HG03469 (cell line): ENCODE results near the gene GTPBP1.

ENCODE experiments used
- ATAC-seq: cut with Tn5 transposase; IDR thresholded peaks from one replicate; pipeline ENCODE4 v1.9.1; 2021; ENCODE audit warnings: mild to moderate bottlenecking, moderate library complexity, moderate number of reproducible peaks; ENCODE audit not compliant: unreplicated experiment

GTPBP1 gene

DNA sequence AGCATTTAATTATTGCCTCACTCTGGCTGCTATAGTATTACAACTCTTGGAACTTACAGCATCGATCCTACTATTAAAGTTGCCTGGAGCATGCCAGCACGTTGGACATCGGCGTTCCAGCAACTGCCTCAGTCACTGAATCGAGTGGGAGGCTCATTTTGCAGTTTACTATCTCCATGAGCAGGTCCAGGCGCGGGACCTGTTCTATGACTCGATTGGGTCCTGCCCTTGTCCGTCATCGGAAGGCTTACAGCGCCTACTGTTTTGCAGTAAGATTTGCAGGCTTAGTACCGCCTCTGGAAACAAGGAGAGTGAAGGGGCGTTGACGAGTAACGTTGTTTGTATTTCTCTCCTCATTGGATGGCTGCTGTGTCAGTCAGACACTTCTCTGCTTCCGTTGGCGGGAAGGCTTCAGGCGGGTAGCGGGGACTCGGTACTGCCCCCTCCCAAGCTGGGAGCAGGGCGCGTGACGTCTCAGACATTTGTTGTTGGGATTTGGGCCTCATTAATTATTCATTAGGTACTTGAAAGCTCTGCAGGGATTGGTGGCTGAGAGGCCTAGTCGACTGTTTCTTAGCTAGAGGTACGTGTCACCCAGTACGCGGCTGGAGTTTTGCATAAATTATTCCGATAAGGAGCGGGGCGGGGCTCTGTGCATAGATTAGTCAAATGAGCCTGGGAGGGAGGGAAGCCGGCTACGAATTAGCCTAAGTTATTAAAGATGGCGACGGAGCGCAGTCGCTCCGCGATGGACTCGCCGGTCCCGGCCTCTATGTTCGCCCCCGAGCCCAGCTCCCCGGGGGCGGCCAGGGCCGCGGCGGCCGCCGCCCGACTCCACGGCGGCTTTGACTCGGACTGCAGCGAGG, at the start of gene GTPBP1:
Gene GTPBP1 (plus strand): TSS at position 710 of the 866 bp plus-strand sequence. CDS start 12 bp downstream, at position 722.
- peak; percentile 54 for ATAC-seq

DNA sequence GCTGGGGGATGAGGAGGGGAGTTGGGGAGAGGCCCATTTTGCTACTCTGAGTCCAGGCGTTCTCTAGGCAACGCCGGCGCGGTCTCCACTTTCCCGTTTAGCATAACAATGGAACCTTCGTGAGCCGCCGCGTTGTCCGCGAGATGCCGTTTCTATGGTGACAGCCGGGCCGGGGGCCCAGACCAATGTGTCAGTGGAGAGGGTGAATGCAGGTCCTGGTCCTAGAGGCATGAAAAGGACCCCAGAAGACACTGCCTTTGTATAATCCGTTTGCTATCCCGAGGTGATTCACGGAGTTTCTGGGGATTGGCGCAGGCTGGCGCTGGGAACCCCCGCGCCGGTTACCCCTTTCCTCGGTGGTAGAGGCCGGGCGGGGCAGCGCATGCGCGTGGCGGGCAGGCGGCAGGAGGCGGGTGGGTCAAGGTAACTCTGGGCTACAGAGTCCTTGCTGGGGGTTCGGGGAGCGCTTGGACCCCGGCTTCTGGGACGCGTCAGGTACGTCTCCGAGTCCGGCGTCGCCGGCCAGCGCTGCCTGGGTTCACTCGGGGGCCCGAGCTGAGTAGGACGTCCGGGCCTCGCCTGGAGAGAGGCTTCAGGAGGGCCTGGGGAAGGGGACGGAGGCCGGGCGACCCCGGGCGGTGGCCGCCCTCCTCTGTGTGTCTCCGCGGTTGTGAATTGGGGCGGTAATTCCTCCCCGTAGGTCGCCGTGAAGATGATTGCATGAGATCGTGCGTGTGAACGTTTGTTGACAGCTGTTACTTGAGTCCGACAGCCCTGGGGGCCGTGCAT, 49.3 kb upstream of the GTPBP1 start, which contains the start of the genes CBY1 and FAM227A:
Gene CBY1 (plus strand): TSS at position 383 of the 789 bp plus-strand sequence. CDS start 11,417 bp downstream, outside the sequence.
Gene FAM227A (minus strand): TSS at position 137 of the 789 bp plus-strand sequence. CDS start 6,224 bp downstream, outside the sequence.
- ATAC-seq = peak; percentile 59

DNA sequence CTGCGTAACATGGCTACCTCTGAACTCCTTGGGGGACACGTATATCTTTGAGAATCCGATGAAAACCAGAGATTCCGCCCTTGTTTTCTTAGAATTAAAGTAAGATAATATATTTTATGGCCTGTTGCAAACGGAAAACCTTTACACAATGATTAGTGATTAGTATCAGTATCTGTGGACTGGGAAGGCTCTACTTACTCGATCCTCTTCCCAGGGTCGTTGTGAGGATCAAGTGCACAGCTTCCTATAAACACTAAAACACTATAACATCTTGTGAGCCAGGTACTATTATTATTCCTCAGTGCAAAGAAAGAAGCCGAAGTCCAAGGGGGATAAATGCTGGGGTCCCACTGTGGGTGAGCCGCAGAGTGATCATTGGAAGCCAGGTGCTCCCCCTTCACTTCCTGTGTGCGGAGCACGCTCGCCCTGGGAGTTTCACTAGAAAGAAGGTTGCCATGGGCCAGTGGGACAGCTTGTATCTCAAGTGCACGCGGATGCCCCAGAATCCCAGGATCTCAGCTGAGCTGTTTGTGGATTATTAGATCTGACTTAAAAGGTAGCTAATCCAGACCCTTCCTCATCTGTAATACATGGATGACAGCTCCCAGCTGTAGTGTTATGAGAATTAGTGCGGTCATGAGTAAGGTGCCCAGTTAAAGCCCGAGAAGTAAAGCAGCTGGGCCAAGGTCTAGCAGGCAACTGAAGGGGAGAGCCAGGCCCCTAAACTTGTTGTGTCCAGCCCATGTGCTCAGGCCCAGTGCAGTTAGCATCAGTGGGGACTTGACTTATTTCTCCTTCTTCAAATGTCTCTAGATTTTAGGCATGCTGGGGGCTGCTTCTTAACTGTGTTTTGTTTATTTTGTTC, 48.5 kb upstream of the GTPBP1 start:
- no peak for ATAC-seq

DNA sequence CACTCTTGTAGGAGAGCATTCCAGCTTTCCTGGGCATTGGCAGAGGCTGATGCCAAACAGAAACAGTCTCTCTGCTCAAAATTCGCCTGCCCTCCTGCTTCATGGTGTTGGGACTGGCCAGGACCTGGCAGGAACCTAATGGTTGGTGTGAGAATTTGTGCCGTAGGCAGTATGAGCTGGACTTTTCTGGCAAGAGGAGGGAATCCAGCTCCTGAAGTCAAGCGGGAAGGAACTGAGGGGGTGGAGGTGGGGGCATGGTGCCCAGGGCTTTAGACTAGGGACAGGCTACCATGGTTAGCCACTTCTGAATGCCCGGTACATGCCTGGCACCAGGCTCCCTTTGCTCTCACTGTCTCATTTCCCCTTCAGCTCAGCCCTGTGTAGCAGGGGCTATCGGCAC, 30.9 kb upstream of the GTPBP1 start:
- ATAC-seq = no peak

DNA sequence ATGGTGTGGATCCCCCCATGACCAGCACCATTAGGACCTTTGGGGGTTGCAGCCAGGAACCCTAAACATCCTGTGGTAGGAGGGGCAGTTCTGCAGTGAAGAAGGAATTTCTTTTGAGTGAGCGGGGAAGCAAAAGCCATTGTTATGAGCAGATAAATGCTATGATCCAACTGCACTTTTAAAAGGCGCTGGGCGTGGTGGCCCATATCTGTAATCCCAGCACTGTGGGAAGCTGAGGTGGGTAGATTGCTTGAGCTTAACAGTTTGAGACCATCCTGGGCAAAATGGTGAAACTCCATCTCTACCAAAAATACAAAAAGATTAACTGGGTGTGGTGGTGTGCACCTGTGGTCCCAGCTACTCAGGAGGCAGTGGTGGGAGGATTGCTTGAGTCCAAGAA, 29.9 kb upstream of the GTPBP1 start:
- ATAC-seq = no peak

DNA sequence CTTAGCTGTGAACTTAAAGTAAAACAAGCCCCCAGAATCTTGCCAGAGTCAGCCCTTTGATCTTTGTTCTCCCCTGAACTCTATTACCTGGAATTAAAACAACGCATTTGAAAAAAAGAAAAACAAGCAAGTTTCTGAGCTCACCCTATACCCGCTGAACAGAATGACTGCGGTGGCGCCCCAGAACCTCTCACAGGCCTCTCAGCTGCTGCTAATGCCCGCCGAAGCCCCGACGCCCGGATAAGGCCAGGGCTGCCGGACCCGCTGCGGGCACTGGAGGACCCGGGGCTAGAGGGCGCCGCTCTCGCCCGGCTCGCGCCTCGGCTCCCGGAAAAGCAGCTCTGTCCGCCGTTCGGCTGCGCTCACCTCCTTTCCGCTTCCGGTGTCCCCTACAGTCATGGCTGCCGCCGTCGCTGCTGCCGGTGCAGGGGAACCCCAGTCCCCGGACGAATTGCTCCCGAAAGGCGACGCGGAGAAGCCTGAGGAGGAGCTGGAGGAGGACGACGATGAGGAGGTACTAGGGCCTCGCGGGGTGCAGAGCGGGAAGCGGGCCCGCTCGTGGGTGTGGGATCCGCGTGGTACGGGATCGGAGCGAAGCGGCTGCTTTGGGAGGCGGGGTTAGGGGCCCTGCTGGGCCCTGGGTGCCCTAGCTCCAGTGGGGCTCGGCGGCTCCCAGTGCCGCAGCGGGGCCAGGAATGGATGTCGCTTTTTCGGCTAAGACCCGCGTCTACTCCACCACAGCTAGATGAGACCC, 24.0 kb upstream of the GTPBP1 start, which contains the start of gene TOMM22:
Gene TOMM22 (plus strand): TSS at position 376 of the 754 bp plus-strand sequence. CDS start 22 bp downstream, at position 398.
- peak; percentile 73 for ATAC-seq

DNA sequence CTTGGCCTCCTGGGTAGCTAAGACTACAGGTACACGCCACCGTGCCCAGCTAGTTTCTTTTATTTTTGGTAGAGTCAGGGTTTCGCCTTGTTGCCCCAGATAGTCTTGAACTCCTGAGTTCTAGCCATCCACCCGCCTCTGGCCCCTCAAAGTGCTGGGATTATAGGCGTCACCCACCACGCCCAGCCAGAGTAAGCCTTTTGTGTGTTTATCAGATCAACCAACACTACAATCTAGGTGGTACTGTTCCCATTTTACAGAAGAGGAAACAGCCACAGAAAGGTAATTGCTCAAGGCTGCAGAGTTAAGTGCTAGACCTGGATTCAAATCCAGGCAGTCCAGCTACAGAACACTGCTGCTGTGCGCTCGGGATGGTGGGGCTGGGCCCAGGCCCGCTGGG, 20.8 kb upstream of the GTPBP1 start:
- ATAC-seq = no peak

DNA sequence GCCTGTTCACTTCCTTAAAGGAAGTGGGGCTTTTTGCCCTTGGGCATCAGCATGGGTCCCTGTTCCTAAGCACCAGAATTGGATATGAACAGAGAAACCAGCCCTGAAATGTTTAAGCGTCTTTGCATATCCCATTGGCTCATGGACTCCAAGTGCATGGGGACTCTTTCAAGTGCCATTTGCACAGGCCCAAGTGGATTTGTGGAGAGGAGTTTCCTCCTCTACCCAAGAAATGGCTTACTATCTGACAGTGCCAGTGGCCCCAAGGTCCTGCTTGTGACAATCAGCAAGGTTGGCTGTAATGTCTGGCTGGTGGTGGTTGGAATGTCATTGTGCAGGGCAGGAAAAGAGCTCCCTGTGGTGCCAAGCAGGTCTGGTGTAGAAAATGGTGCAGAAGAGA, 20.0 kb upstream of the GTPBP1 start:
- ATAC-seq = no peak

DNA sequence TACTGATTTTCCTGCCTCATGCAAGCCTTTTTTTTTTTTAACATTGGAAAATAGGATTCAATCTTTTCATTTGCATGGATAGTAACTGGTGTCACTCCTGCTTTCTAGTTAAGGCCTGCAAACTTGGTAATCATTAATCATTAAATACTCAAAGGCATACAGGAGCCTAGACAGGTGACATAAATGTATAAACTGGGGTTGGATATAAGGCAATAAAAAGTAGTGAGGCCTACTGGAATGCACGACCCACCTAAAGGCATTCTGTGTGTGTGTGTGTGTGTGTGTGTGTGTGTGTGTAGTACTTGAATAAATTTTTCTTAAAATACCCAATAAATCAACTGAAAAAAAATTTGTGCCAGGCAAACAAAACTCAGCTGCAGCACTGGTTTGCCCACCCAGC, 16.1 kb upstream of the GTPBP1 start:
- ATAC-seq = no peak

DNA sequence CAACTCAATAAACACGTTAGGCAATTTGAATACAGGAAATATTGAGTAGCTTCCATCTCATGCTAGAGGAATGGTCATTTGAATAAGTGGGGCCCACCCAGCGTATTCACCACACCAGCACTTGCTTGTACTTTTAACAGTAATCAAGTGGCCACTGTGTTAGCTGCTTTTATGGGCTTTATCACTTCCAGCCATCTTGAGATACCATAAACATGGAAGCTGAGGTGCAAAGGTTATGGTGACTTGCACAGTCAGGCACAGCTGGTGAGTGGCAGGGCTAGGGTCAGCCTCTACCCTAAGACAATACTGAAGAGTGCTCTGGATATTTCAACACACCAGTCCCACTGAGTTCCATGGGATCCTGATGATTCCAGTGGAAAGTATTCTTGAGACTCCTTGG, 11.7 kb upstream of the GTPBP1 start:
- ATAC-seq = no peak

DNA sequence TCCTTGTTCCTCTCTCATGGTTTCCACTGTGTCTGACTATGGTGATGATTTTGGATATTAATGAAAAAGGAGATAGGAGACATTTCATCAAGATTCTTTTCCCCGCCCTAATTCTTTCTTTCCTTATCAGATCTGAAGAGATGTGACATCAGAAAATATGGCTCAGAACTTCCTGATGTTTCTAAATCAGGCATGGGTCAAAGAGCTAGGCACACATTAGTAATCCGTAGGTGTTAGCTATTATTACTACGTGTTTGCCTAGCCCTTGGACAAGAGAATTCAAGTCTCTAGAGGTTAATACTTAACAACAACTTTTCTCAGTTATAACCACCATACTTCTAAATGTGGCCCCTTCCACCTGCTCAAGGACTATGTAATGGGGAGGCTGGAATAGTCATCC, 10.8 kb upstream of the GTPBP1 start:
- ATAC-seq = no peak

DNA sequence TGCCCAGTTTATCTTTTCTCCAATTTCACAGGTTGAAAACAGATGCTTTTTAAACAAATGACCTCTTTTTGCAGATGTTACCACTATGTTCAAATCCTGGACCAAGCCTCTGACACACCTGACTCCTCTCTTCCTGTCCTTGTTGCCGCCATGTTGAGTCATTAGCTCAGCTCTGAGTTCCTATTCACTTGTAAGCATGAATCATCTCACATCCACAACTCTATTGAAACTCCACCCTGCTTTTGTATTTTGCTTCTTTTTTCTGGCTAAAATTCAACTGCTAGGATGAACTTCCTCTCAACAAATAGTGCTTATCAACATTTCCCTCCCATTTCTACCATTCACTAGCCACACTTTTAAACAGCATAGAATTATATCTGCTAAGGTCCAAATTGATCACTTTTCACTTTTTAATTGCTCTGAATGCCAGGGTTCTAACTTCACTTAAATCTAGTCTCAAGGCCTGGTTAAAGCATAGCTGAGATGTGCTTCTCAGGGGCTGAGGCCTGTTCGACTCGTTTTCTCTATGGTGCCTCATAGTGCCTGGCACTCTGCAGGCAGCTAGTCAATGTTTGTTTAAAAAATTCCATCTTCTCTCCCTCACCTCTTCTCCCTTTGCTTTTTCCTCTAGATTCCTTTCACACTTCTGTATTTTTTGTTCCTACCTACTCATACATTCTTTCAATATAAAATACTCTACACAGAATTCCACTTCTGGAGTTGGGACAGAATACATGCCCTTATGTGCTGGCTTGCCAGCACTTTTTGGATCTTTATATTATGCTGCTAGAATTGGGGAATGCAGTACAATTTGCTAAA, 8.9 kb upstream of the GTPBP1 start:
- ATAC-seq = no peak

DNA sequence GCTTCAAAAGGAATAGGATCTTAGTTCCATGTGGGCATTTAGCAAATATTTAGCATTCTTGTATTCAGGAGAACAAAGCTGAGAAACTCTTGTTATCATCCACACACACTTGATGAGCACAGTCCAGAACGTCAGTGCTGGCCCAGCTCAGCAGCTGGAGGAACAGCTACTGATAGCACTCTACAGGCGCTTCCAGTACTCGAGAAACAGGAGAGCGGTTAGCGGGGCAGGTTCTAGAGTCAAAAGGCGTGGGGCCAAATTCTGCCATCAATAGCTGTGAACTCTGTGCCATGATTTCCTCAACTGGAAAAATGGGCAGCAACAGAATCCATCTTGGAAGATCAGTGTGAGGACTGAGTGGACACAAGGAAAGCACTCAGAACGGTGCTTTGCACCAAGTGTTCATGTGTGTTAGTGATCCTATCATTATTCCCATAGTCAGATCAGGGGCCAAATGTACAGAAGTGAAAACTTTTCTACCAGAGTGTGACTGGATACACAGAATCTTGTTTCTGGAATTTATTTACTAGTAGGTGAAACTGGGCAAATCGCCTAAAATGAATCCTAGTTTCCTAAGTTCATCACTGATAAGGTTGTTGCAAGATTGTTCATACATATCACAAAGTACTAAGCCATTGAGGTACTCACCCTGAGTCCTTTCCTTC, 8.2 kb upstream of the GTPBP1 start:
- no peak for ATAC-seq

DNA sequence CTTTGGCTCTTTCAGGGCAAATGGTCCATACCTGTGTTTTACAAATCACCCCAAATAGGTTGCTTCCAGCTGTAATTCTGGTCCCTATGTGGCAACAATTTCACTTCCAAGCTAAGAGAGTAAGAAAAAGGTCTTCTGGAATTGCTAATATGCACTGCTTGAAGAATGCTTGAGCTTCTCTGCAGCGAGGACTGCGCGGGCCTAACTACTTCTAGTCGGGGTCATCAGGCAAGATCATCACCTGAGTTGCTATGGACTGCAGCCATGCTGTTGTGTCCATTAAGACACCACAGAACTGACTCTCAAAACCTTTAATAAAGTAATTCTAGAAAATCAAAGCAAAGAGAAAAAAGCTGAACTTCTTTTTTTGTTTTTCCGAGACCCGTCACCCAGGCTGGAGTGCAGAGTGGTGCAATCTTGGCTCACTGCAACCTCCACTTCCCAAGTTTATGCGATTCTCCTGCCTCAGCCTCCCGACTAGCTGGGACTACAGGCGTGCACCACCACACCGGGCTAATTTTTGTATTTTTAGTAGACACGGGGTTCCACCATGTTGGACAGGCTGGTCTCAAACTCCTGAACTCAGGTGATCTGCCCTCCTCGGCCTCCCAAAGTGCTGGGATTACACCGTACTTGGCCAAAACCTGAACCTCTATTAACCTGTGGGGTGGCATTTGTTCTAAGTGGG, 7.2 kb upstream of the GTPBP1 start:
- no peak for ATAC-seq

DNA sequence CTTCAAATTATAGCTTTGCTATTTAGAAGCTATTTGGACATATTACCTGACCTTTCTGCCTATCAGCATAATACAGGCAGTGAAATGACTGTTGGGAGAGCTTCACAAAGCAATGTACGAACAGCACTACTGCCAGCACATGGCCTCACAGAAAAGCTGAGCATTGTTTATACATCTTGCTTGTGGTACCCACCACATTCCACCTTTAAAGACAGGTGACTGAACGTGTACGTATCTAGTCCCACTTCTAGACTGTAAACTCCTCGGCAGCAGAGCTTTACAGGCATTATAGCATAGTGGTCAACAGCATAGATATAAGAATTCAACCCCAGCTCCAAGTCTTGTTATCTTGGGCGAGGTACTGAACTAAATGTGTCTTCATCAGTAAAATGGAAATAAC, 6.6 kb upstream of the GTPBP1 start:
- no peak for ATAC-seq

DNA sequence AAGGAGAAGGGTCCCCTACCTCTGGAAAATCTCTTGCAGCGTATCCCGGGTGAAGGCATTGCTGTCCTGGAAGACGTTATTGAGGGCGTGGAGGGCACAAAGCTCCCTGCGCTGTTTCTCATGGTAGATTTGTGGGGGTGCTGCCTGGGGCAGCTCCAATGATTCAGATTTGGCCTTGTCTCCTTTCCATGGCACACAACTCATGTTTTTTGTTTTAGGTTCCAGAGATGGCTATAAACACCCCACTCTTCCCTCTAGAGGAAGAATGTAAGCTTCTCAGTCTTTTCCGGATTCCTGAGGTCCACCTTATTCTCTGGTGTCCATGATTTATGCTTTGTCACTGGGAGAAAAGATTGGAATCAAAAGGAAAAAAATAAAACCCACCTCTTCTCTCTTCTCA, 6.0 kb upstream of the GTPBP1 start:
- ATAC-seq = no peak

DNA sequence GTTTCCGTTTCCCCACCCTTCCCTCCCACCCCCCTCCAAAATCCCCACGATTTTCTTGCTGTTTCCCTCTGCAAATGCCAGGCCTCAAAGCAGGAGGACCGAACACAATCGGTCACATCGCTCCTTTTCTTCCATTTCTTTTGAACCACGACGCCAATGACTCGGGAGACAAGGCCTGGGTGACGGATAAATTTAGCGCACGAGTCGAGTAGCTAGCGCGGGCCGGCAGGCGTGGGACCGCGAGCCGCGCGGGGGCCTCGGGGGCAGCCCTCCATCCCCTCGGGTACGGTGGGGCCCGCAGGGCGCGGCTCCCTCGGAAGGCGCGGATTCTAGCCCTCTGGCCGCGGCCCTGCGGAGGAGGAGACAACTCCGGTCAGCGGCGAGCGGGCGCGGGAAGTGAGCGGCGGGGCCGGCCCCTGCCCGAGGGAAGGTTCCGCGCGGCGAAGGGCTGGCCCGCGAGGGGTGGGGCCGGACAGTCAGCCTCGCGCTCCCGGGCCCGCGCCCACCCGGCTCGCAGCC, 5.4 kb upstream of the GTPBP1 start:
- ATAC-seq = peak; percentile 8
